ENCODE data around the gene BLNK.
A peak's percentile ranks its signal among the peaks of the same experiment; 100 is the strongest.

BLNK gene

DNA sequence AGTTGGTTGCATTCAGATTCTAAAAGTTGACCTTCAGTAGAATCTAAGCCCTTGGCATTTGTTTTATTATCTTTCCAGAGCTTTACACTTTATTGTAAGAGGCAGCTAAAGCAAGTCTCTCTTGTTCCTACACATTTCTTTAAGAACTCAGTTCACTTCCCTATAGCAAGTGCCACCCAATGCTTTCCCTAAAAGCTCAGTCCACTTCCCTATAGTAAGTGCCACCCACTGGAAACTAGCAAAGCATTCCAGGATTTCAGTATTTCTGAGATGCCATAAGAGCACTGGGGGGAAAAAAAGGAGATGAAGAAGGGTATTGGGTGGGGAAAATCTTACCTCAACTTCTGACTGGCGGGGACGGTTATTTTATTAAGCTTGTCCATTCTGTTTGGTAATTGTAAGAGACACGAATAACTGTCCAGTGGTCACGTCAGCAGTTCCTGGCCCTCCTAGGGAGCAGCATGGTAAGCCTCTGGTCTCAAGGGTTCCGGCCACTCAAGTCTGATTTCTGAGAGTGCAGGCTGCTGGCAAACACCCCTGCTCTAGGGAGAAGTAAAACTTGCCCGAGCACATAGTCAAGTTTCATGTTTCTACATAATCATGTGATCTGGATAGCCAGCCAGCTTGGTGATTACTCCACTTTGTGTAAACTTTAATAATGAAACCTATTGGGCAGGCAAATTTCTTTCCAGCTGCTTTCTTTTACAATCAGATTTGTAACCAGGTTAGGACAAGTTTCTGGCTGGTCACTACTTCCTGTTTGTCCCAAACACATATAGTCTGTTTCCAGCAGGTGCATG lies at the start of gene BLNK:
Gene BLNK (minus strand): TSS at position 554 of the 800 bp plus-strand sequence. CDS start 171 bp downstream, at position 383.
- H3K4me3 ChIP-seq (ENCODE audit: low read length) = no peak within 1 kb of the TSS
- TF ChIP-seq, protein P1, sequence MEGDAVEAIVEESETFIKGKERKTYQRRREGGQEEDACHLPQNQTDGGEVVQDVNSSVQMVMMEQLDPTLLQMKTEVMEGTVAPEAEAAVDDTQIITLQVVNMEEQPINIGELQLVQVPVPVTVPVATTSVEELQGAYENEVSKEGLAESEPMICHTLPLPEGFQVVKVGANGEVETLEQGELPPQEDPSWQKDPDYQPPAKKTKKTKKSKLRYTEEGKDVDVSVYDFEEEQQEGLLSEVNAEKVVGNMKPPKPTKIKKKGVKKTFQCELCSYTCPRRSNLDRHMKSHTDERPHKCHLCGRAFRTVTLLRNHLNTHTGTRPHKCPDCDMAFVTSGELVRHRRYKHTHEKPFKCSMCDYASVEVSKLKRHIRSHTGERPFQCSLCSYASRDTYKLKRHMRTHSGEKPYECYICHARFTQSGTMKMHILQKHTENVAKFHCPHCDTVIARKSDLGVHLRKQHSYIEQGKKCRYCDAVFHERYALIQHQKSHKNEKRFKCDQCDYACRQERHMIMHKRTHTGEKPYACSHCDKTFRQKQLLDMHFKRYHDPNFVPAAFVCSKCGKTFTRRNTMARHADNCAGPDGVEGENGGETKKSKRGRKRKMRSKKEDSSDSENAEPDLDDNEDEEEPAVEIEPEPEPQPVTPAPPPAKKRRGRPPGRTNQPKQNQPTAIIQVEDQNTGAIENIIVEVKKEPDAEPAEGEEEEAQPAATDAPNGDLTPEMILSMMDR (conservative IDR thresholded peaks at IDR 0.05; ENCODE audit: low read depth, low read length) = no peak
- DNase-seq (ENCODE audit: low read depth) = peak; percentile 19

DNA sequence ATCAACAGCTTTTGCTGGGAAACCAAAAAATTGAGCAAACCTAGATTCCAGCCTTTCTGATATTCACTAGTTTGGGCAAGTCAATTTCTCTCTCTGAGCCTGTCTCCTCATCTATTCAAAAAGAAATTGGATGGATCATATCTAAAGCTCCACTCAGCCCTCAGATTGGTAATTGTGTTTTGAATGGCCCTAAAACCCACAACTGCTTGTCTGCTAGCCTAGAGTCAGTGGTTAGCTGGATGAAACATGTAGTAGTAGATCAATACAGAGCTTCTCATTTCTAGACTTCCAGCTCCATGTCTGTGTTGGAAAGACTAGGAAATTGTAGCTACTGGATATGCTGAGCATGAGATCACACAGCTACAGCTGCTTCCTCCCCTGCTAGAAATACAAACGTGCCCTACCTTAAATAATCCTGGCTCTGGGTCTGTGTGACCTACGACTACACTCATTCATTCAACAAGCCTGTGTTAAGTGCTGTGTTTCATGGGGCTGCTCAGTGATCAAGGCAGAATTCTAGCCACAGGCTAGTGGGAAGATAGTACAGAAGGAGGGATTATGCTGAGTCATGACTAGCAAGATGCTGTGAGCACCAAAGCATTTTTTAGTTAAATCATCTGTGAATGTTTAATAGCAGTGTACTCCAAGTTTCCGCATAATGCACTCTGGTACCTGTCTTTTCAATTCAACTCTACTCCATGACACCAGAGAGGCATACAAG lies 48.5 kb upstream of the BLNK start:
- H3K4me3 ChIP-seq (ENCODE audit: low read length) = no peak overlapping the region
- TF ChIP-seq, protein P1 (conservative IDR thresholded peaks at IDR 0.05; ENCODE audit: low read depth, low read length) = no peak
- no peak for DNase-seq (ENCODE audit: low read depth)

DNA sequence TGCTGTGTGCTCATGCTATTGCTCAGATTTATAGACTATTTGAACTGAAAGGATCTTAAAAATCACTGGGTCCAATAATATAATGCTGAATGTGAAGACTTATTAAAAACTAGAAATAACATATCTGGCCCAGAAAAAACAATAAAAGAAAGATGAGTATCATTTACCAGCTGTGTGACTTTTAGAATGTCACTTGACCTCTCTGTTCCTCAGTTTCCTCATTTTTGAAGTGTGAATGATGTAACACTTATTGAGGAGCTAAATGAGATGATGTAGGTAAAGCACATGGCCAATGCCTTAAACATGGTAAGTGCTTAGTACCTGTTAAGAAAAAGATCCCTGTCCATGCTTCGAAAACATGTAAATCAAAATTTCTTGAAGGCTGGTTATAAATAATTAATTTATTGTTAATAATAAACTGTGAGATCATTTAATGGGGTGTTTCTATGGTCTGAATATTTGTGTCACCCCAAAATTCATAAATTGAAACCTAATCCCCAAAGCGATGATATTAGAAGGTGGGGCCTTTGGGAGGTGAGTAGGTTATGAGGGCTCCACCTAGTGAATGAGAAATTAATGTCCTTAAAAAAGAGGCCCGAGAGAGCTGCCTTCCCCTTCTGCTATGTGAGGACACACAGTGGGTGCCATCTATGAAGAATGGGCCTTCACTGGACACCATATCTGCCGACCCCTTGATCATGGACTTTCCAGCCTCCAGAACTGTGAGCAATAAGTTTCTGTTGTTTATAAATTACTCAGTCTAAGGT lies 45.9 kb upstream of the BLNK start:
- TF ChIP-seq, protein P1 (conservative IDR thresholded peaks at IDR 0.05; ENCODE audit: low read depth, low read length) = no peak

DNA sequence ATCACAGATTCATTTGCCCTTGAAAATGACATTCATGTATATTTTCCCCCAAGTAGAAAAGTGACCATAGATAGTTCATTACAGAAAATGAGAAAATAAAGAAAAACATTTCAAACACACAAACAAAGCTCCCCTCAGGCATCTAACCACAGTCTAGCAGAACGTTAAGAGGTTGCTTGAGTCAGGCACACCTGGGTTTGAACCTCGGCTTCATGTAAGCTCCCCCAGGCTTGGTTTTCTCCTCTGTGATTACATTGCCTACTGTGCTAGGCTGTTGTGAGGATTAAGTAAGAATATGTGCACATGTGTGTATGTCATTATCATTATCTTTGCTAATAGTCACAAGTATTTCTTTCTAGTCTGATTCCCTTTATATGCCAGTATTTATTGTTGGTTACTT lies 42.0 kb upstream of the BLNK start:
- no peak for DNase-seq (ENCODE audit: low read depth)
- TF ChIP-seq, protein P1 (conservative IDR thresholded peaks at IDR 0.05; ENCODE audit: low read depth, low read length) = no peak
- no peak overlapping the region for H3K4me3 ChIP-seq (ENCODE audit: low read length)

More for the DNA sequence above, 45.9 kb upstream of the BLNK start:
- DNase-seq (ENCODE audit: low read depth) = no peak
- no peak overlapping the region for H3K4me3 ChIP-seq (ENCODE audit: low read length)

DNA sequence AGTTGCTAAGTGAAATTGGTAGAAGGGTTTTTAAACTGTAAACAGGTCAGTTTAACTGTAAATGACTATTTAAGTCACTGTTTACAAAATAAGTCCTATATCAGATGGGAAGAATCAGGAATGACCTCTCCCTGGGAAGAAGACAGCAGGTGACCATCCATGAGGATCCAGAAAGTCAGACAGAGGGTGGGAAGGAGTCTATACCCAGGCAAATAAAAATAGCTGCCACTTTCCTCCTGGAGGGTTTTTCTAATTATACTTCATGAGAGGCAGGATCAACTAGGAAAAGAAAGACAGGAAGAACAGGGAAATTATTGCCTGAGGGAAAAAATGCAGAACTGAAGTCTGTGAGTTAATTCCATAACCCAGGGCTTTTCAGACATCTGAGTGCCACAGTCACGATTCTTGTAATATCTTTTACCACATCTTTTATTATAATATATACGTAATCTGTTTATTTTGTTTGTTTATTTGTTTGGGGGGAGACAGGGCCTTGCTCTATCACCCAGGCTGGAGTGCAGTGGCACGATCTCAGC lies 39.9 kb upstream of the BLNK start:
- no peak overlapping the region for H3K4me3 ChIP-seq (ENCODE audit: low read length)
- TF ChIP-seq, protein P1 (conservative IDR thresholded peaks at IDR 0.05; ENCODE audit: low read depth, low read length) = no peak

DNA sequence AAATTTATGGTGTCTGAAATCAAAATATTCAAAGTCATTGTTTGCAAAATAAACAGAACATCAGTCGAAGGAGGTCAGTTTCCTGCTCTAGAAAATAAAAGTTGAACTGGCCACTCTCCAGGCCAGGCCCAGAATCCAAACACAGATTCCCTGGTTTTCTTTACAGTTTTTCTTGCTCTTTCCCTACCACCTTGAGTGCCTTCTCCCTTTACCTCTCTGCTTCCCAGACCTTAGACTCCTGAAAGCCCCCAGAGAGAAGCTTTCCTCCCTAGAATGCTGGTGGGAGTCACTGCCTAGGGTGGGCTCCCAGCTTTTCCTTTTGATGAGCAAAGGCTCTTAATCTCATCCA lies 38.9 kb upstream of the BLNK start:
- TF ChIP-seq, protein P1 (conservative IDR thresholded peaks at IDR 0.05; ENCODE audit: low read depth, low read length) = no peak
- no peak overlapping the region for H3K4me3 ChIP-seq (ENCODE audit: low read length)

More for the DNA sequence above, 39.9 kb upstream of the BLNK start:
- DNase-seq (ENCODE audit: low read depth) = no peak

More for the DNA sequence above, 38.9 kb upstream of the BLNK start:
- DNase-seq (ENCODE audit: low read depth) = no peak

Data from retinal pigment epithelial cell (primary cell).